Measurements from ENCODE around the gene CLEC19A. TPM values are rescaled to one million over a fixed set of nuclear protein-coding genes. Genes with fewer than 3 reads are reported as not detected.

CLEC19A gene
- total and polyA plus RNA-seq, 2 experiments from 2014 or later, result not detected

- TF ChIP-seq CTCF (conservative IDR thresholded peaks at IDR 0.05; ENCODE audit: low read depth in 2 of 2) (no peak), EZH2 (IDR thresholded peaks at IDR 0.05; ENCODE audit: low read depth, unreplicated experiment) (no peak), CREB1 (CRISPR knock-in tag; IDR thresholded peaks at IDR 0.05; ENCODE audit: low read depth) (no peak)
These were observed 5.3 kb downstream of the CLEC19A start (continued) for GRCh38 chr16:19290860-19291259.

GRCh38 chr16:19291475-19291874 is 5.9 kb downstream of the CLEC19A start:
- ATAC-seq, result peak; percentile 27
- H3K36me3 Mint-ChIP-seq (ENCODE audit: low read depth), result 0 out of 3 replicates have a peak, but pooled peaks cover 2% of the 10 kb centered on the region
- peaks cover 11% of the 10 kb centered on the region; the same call in 2 of the 3 replicates for H3K9me3 Mint-ChIP-seq
- peaks cover 52% of the 10 kb centered on the region for H3K4me1 ChIP-seq (ENCODE audit: insufficient read depth)
- H3K4me2 ChIP-seq, result no peak overlapping the region
- peak; percentile 75 for DNase-seq (ENCODE audit: low spot score)
- H3K27me3 ChIP-seq (ENCODE audit: insufficient read depth), result no peaks in the 10 kb centered on the region
- no peaks in the 10 kb centered on the region for H3F3A ChIP-seq (replicated peaks; ENCODE audit: low read depth)
- no peak overlapping the region for H3K4me3 Mint-ChIP-seq
- H2AFZ ChIP-seq, result no peak overlapping the region
- H3K4me3 ChIP-seq, result no peak overlapping the region
- 0 out of 2 replicates have a peak, but pooled peaks cover 4% of the 10 kb centered on the region for H3K9me2 ChIP-seq (ENCODE audit: insufficient read depth)
- H3K27ac Mint-ChIP-seq, result peak overlapping the region; percentile 76
- H3K36me3 ChIP-seq (ENCODE audit: insufficient read depth), result no peaks in the 10 kb centered on the region
- no peak overlapping the region for H3K27ac ChIP-seq (ENCODE audit: low read depth)
- no peaks in the 10 kb centered on the region for H3K79me2 ChIP-seq (replicated peaks; ENCODE audit: insufficient read depth)
- no peaks in the 10 kb centered on the region for H4K20me1 ChIP-seq (replicated peaks; ENCODE audit: insufficient read depth)
- peaks cover 4% of the 10 kb centered on the region for H3K27me3 Mint-ChIP-seq (ENCODE audit: insufficient read depth, low read depth, poor library complexity)
- peaks cover 49% of the 10 kb centered on the region for H3K4me1 Mint-ChIP-seq
- TF ChIP-seq ZNF462 (CRISPR knock-in tag; IDR thresholded peaks at IDR 0.05) (no peak), NANOG (IDR thresholded peaks at IDR 0.05; ENCODE audit: borderline replicate concordance) (no peak), JUNB (IDR thresholded peaks at IDR 0.05; ENCODE audit: unreplicated experiment) (no peak), ETS1 (IDR thresholded peaks at IDR 0.05) (no peak), EZH2 (IDR thresholded peaks at IDR 0.05; ENCODE audit: low read depth, unreplicated experiment) (no peak), STAT1 (IDR thresholded peaks at IDR 0.05; ENCODE audit: unreplicated experiment) (no peak), POLR2AphosphoS5 (IDR thresholded peaks at IDR 0.05; ENCODE audit: low read depth) (no peak), REST (IDR thresholded peaks at IDR 0.05; ENCODE audit: unreplicated experiment) (no peak), EZH2phosphoT487 (IDR thresholded peaks at IDR 0.05; ENCODE audit: unreplicated experiment) (no peak), CREB1 (CRISPR knock-in tag; IDR thresholded peaks at IDR 0.05; ENCODE audit: low read depth) (no peak), ZNF331 (CRISPR knock-in tag; IDR thresholded peaks at IDR 0.05; ENCODE audit: low read depth) (no peak)
